Measurements from ENCODE around the gene MFSD6. TPM values are rescaled to one million over a fixed set of nuclear protein-coding genes. Genes with fewer than 3 reads are reported as not detected.

Gene MFSD6
- total RNA-seq, 4 donors from 2014 or later, result 81.2 to 157 (median 133) TPM

- H3K9me3 ChIP-seq, result no peaks in the 10 kb centered on the region
- no peaks in the 10 kb centered on the region for H3K27me3 ChIP-seq
- intact Hi-C loops (cut with DNase I), result loop anchor here (5.0 kb wide), 1 partner anchor 130 kb away; no protein-coding TSS in a partner anchor
- no peak overlapping the region for H3K27ac ChIP-seq
- H3K36me3 ChIP-seq, result peaks cover 0 to 20% (median 0%) of the 10 kb centered on the region in 3 donors
- WGBS, 2 donors, result 95 to 96% methylated on average over 2 of the region's 2 CpGs
- TF ChIP-seq POLR2A (IDR thresholded peaks at IDR 0.05) (no peak), CTCF (IDR thresholded peaks at IDR 0.05) (no peak)
- no peaks in the 10 kb centered on the region for H3K4me1 ChIP-seq
- H3K4me3 ChIP-seq, result no peak overlapping the region
- DNase-seq, result no peak
Measured at GRCh38 chr2:190517468-190517867, 109.3 kb downstream of the MFSD6 start.

GRCh38 chr2:190519975-190520767 is 112.0 kb downstream of the MFSD6 start:
- TF ChIP-seq POLR2A (IDR thresholded peaks at IDR 0.05), result no peak
- TF ChIP-seq CTCF (IDR thresholded peaks at IDR 0.05), result no peak
- no peaks in the 10 kb centered on the region for H3K4me1 ChIP-seq
- H3K9me3 ChIP-seq, result no peaks in the 10 kb centered on the region
- no peak overlapping the region for H3K4me3 ChIP-seq
- H3K27ac ChIP-seq, result no peak overlapping the region
- DNase-seq, result no peak
- intact Hi-C loops (cut with DNase I), result loop anchor here (5.0 kb wide), 1 partner anchor 133 kb away; no protein-coding TSS in a partner anchor
- peaks cover 0 to 20% (median 0%) of the 10 kb centered on the region in 3 donors for H3K36me3 ChIP-seq
- WGBS, 2 donors, result 89 to 95% methylated on average over 1 of the region's 1 CpG
- no peaks in the 10 kb centered on the region for H3K27me3 ChIP-seq

- intact Hi-C loops (cut with DNase I), result no loop called here
- Histone ChIP-seq H3K36me3 (peaks cover 0 to 7% (median 0%) of the 10 kb centered on the region in 3 donors), H3K27me3 (no peaks in the 10 kb centered on the region), H3K4me1 (peaks cover 0 to 7% (median 5%) of the 10 kb centered on the region in 3 donors), H3K4me3 (no peak overlapping the region), H3K9me3 (no peaks in the 10 kb centered on the region), H3K27ac (no peak overlapping the region)
- no peak for DNase-seq
- TF ChIP-seq POLR2A (IDR thresholded peaks at IDR 0.05) (no peak), CTCF (IDR thresholded peaks at IDR 0.05) (no peak)
Measured at GRCh38 chr2:190524928-190525327, 116.8 kb downstream of the MFSD6 start.

- Histone ChIP-seq H3K36me3 (peaks cover 0 to 2% (median 0%) of the 10 kb centered on the region in 3 donors), H3K9me3 (no peaks in the 10 kb centered on the region), H3K4me3 (no peak overlapping the region), H3K27ac (no peak overlapping the region), H3K4me1 (peaks cover 0 to 20% (median 10%) of the 10 kb centered on the region in 3 donors), H3K27me3 (no peaks in the 10 kb centered on the region)
- DNase-seq, result no peak
- 84 to 90% methylated on average over 3 to 4 of the region's 4 CpGs for WGBS, 2 donors
- intact Hi-C loops (cut with DNase I), result no loop called here
- no peak for TF ChIP-seq POLR2A (IDR thresholded peaks at IDR 0.05)
Measured at GRCh38 chr2:190526105-190526750, 118.1 kb downstream of the MFSD6 start.

- 87 to 94% methylated on average over 4 of the region's 4 CpGs for WGBS, 2 donors
- Histone ChIP-seq H3K36me3 (no peaks in the 10 kb centered on the region), H3K4me3 (no peak overlapping the region), H3K4me1 (peaks cover 0 to 28% (median 10%) of the 10 kb centered on the region in 3 donors), H3K27ac (no peak overlapping the region), H3K9me3 (no peaks in the 10 kb centered on the region), H3K27me3 (no peaks in the 10 kb centered on the region)
- TF ChIP-seq POLR2A (IDR thresholded peaks at IDR 0.05) (no peak), CTCF (IDR thresholded peaks at IDR 0.05) (no peak)
- intact Hi-C loops (cut with DNase I), result no loop called here
- no peak for DNase-seq
Measured at GRCh38 chr2:190527214-190527613, 119.1 kb downstream of the MFSD6 start.

Measured in esophagus squamous epithelium (tissue), 5 donors.